WTC11 (cell line): ENCODE data around the gene C2orf49. TPM values are rescaled to one million over a fixed set of nuclear protein-coding genes. Genes with fewer than 3 reads are reported as not detected.

Experiments used
- ATAC-seq: fragments of 200-7000 bp; cut with Tn5 transposase; 2 replicates; pipeline ENCODE4 v1.10.0; 2021; ENCODE audit warnings: mild to moderate bottlenecking, moderate library complexity
- CTCF ChIA-PET: fragments of 300-600 bp; sonication (Branson Sonifier 250); formaldehyde crosslinking; loops from one replicate; lab custom pipeline; 2021; ENCODE audit warnings: antibody characterized with exemption; lab: Charles Lee
- POLR2A ChIA-PET: fragments of 350-600 bp; sonication (Branson Sonifier 250); formaldehyde crosslinking; loops from one replicate; lab custom pipeline; 2021; ENCODE audit warnings: antibody characterized with exemption; lab: Charles Lee
- DNase-seq: peaks from one replicate; pipeline ENCODE4 v3.0.0; 2021; ENCODE audit warnings: low spot score
- H3K27ac Mint-ChIP-seq: 2 replicates; pipeline ENCODE4 v1.8.0; 2021; ENCODE audit warnings: mixed read lengths
- H3K27me3 Mint-ChIP-seq: 2 replicates; pipeline ENCODE4 v1.8.0; 2021; ENCODE audit warnings: low read depth, mild to moderate bottlenecking, moderate library complexity, mixed read lengths
- H3K36me3 Mint-ChIP-seq: 2 replicates; pipeline ENCODE4 v1.8.0; 2021; ENCODE audit warnings: mixed read lengths
- H3K4me1 Mint-ChIP-seq: 2 replicates; pipeline ENCODE4 v1.8.0; 2022; ENCODE audit warnings: mixed read lengths
- H3K4me3 Mint-ChIP-seq: 2 replicates; pipeline ENCODE4 v1.8.0; 2021; ENCODE audit warnings: mild to moderate bottlenecking, moderate library complexity, mixed read lengths
- H3K9me3 Mint-ChIP-seq: 2 replicates; pipeline ENCODE4 v1.8.0; 2021; ENCODE audit warnings: mixed read lengths
- ATF6 ChIP-seq: sonication (generic); formaldehyde crosslinking; IDR thresholded peaks from 2 replicates; pipeline ENCODE4 v1.8.1; 2023; ENCODE audit warnings: mild to moderate bottlenecking, missing genetic modification reagents
- CREB1 ChIP-seq: sonication (generic); formaldehyde crosslinking; IDR thresholded peaks from 2 replicates; pipeline ENCODE4 v1.8.0; 2023; ENCODE audit warnings: mild to moderate bottlenecking, missing genetic modification reagents
- ELF4 ChIP-seq: sonication (generic); formaldehyde crosslinking; IDR thresholded peaks from 2 replicates; pipeline ENCODE4 v1.8.1; 2022; ENCODE audit warnings: low read depth, mild to moderate bottlenecking, moderate library complexity, missing genetic modification reagents
- FOXJ3 ChIP-seq: sonication (generic); formaldehyde crosslinking; IDR thresholded peaks from 2 replicates; pipeline ENCODE4 v1.9.0; 2021; ENCODE audit warnings: missing genetic modification reagents, mild to moderate bottlenecking, borderline replicate concordance
- FOXK1 ChIP-seq: sonication (generic); formaldehyde crosslinking; IDR thresholded peaks from 2 replicates; pipeline ENCODE4 v1.8.0; 2022; ENCODE audit warnings: mild to moderate bottlenecking, moderate library complexity, missing genetic modification reagents
- GABPB1 ChIP-seq: sonication (generic); formaldehyde crosslinking; IDR thresholded peaks from 2 replicates; pipeline ENCODE4 v1.8.1; 2023; ENCODE audit warnings: mild to moderate bottlenecking, missing genetic modification reagents
- HMGA2 ChIP-seq: fragments of 250-450 bp; sonication (Bioruptor Pico); IDR thresholded peaks from 2 replicates; pipeline ENCODE4 v1.4.0; 2021; ENCODE audit warnings: mild to moderate bottlenecking, moderate library complexity
- IRF1 ChIP-seq: sonication (generic); formaldehyde crosslinking; IDR thresholded peaks from 2 replicates; pipeline ENCODE4 v1.8.0; 2023; ENCODE audit warnings: missing genetic modification reagents
- KAT7 ChIP-seq: sonication (generic); formaldehyde crosslinking; IDR thresholded peaks from 2 replicates; pipeline ENCODE4 v1.8.1; 2023; ENCODE audit warnings: missing genetic modification reagents, mild to moderate bottlenecking, borderline replicate concordance
- MLX ChIP-seq: sonication (generic); formaldehyde crosslinking; IDR thresholded peaks from 2 replicates; pipeline ENCODE4 v1.8.1; 2023; ENCODE audit warnings: mild to moderate bottlenecking, missing genetic modification reagents, moderate library complexity
- MYBL2 ChIP-seq: sonication (generic); formaldehyde crosslinking; IDR thresholded peaks from 2 replicates; pipeline ENCODE4 v1.8.1; 2023; ENCODE audit warnings: mild to moderate bottlenecking, moderate library complexity, missing genetic modification reagents
- NFYB ChIP-seq: sonication (generic); formaldehyde crosslinking; conservative IDR thresholded peaks from 2 replicates; pipeline ENCODE4 v1.8.0; 2022; ENCODE audit warnings: low read depth, missing genetic modification reagents
- NR2C2 ChIP-seq: sonication (generic); formaldehyde crosslinking; IDR thresholded peaks from 2 replicates; pipeline ENCODE4 v1.8.0; 2022; ENCODE audit warnings: mild to moderate bottlenecking, missing genetic modification reagents
- SMAD3 ChIP-seq: sonication (generic); formaldehyde crosslinking; IDR thresholded peaks from 2 replicates; pipeline ENCODE4 v1.8.0; 2022; ENCODE audit warnings: missing genetic modification reagents, mild to moderate bottlenecking, borderline replicate concordance
- SP1 ChIP-seq: sonication (generic); formaldehyde crosslinking; conservative IDR thresholded peaks from 2 replicates; pipeline ENCODE4 v1.8.1; 2022; ENCODE audit warnings: missing genetic modification reagents
- TEAD4 ChIP-seq: sonication (generic); formaldehyde crosslinking; IDR thresholded peaks from 2 replicates; pipeline ENCODE4 v1.8.0; 2022; ENCODE audit warnings: mild to moderate bottlenecking, missing genetic modification reagents
- ZNF121 ChIP-seq: sonication (generic); formaldehyde crosslinking; IDR thresholded peaks from 2 replicates; pipeline ENCODE4 v1.8.0; 2023; ENCODE audit warnings: missing genetic modification reagents
- ZNF219 ChIP-seq: sonication (generic); formaldehyde crosslinking; IDR thresholded peaks from 2 replicates; pipeline ENCODE4 v1.8.0; 2023; ENCODE audit warnings: missing genetic modification reagents, mild to moderate bottlenecking, borderline replicate concordance
- ZNF317 ChIP-seq: sonication (generic); formaldehyde crosslinking; IDR thresholded peaks from 2 replicates; pipeline ENCODE4 v1.8.1; 2023; ENCODE audit warnings: low read depth, mild to moderate bottlenecking, moderate library complexity, missing genetic modification reagents, borderline replicate concordance
- ZNF396 ChIP-seq: fragments of 250-450 bp; sonication (Bioruptor Pico); IDR thresholded peaks from 2 replicates; pipeline ENCODE4 v1.8.0; 2021; ENCODE audit warnings: mild to moderate bottlenecking, moderate library complexity, borderline replicate concordance
- ZNF423 ChIP-seq: fragments of 250-450 bp; sonication (Bioruptor Pico); IDR thresholded peaks from 2 replicates; pipeline ENCODE4 v2.1.2; 2022; ENCODE audit warnings: mild to moderate bottlenecking, moderate library complexity
- ZSCAN18 ChIP-seq: fragments of 250-450 bp; sonication (Bioruptor Pico); IDR thresholded peaks from 2 replicates; pipeline ENCODE4 v2.1.2; 2022; ENCODE audit warnings: mild to moderate bottlenecking, moderate library complexity
- total RNA-seq: library from RNA; stranded (reverse); gene quantifications from 3 replicates; pipeline ENCODE4 v1.2.3, GENCODE V29; 2021
- TF ChIP-seq, protein P1 (sequence below): sonication (generic); formaldehyde crosslinking; IDR thresholded peaks from 2 replicates; pipeline ENCODE4 v1.8.0; 2022; ENCODE audit warnings: mild to moderate bottlenecking, missing genetic modification reagents
- TF ChIP-seq, protein P2 (sequence below): sonication (generic); formaldehyde crosslinking; conservative IDR thresholded peaks from 2 replicates; pipeline ENCODE4 v1.8.1; 2023; ENCODE audit warnings: mild to moderate bottlenecking, low read depth, missing genetic modification reagents, moderate library complexity

Gene C2orf49
- total RNA-seq, 1 experiment from 2014 or later: 15.9 TPM

GRCh38 chr2:105362862-105363591 lies 25.7 kb downstream of the C2orf49 start:
- H3K27ac Mint-ChIP-seq: no peak overlapping the region
- ChIA-PET CTCF (no interaction called here), POLR2A (no interaction called here)
- peaks cover 38% of the 10 kb centered on the region for H3K36me3 Mint-ChIP-seq
- H3K27me3 Mint-ChIP-seq: no peaks in the 10 kb centered on the region
- no peak for ATAC-seq
- TF ChIP-seq ZNF423 (CRISPR knock-in tag) (no peak), GABPB1 (CRISPR knock-in tag) (no peak), CREB1 (CRISPR knock-in tag) (no peak), ATF6 (CRISPR knock-in tag) (no peak), ZNF219 (CRISPR knock-in tag) (no peak), HMGA2 (no peak), FOXJ3 (CRISPR knock-in tag) (no peak), TEAD4 (CRISPR knock-in tag) (no peak), IRF1 (CRISPR knock-in tag) (no peak), ZSCAN18 (CRISPR knock-in tag) (no peak)
- TF ChIP-seq, protein P1, sequence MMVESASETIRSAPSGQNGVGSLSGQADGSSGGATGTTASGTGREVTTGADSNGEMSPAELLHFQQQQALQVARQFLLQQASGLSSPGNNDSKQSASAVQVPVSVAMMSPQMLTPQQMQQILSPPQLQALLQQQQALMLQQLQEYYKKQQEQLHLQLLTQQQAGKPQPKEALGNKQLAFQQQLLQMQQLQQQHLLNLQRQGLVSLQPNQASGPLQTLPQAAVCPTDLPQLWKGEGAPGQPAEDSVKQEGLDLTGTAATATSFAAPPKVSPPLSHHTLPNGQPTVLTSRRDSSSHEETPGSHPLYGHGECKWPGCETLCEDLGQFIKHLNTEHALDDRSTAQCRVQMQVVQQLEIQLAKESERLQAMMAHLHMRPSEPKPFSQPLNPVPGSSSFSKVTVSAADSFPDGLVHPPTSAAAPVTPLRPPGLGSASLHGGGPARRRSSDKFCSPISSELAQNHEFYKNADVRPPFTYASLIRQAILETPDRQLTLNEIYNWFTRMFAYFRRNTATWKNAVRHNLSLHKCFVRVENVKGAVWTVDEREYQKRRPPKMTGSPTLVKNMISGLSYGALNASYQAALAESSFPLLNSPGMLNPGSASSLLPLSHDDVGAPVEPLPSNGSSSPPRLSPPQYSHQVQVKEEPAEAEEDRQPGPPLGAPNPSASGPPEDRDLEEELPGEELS: no peak
- H3K4me3 Mint-ChIP-seq: no peak overlapping the region
- no peaks in the 10 kb centered on the region for H3K4me1 Mint-ChIP-seq
- DNase-seq: no peak
- no peaks in the 10 kb centered on the region for H3K9me3 Mint-ChIP-seq

DNA sequence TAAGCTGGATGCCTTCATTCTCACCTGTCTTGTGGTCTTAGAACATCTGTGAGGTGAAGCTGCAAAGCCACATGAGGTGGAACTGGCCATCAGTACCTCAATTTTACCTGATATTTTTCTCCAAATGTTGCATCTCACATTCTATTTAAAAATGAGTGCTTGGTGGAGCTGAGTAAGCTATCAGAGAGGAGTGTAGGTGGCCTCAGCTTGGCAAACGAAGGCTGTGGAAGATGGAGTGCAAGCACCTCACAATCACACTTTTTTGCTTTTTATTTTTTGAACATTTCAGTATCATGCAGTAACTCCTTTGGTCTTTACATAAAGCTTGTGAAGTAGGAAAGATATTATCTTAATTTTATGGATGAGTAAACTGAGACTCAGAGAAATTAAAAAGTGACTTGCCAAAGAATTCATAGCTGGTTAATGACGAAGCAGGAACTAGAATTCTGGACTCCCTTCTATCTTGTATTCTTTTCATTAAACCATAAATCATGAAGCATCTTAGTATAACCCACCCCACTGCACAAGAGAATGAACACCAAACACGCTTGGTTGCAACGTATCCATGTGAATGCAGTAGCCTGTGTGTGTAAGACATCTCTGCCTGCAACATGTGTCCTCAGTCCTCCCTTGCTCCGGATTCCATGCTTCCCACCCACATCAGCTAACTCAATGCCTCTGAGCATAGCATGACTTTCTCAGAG lies 27.2 kb downstream of the C2orf49 start:
- H3K4me3 Mint-ChIP-seq: no peak overlapping the region
- DNase-seq (no peak), ATAC-seq (no peak)
- no peaks in the 10 kb centered on the region for H3K9me3 Mint-ChIP-seq
- no peak overlapping the region for H3K27ac Mint-ChIP-seq
- peaks cover under 1% of the 10 kb centered on the region; the same call in 1 of the 2 replicates for H3K4me1 Mint-ChIP-seq
- ChIA-PET POLR2A (interaction anchor here (0.8 kb wide), 1 partner anchor 32 kb away, joined by 3 read pairs; no protein-coding TSS in a partner anchor), CTCF (no interaction called here)
- peaks cover 35% of the 10 kb centered on the region for H3K36me3 Mint-ChIP-seq
- no peaks in the 10 kb centered on the region for H3K27me3 Mint-ChIP-seq
- TF ChIP-seq, protein P2, sequence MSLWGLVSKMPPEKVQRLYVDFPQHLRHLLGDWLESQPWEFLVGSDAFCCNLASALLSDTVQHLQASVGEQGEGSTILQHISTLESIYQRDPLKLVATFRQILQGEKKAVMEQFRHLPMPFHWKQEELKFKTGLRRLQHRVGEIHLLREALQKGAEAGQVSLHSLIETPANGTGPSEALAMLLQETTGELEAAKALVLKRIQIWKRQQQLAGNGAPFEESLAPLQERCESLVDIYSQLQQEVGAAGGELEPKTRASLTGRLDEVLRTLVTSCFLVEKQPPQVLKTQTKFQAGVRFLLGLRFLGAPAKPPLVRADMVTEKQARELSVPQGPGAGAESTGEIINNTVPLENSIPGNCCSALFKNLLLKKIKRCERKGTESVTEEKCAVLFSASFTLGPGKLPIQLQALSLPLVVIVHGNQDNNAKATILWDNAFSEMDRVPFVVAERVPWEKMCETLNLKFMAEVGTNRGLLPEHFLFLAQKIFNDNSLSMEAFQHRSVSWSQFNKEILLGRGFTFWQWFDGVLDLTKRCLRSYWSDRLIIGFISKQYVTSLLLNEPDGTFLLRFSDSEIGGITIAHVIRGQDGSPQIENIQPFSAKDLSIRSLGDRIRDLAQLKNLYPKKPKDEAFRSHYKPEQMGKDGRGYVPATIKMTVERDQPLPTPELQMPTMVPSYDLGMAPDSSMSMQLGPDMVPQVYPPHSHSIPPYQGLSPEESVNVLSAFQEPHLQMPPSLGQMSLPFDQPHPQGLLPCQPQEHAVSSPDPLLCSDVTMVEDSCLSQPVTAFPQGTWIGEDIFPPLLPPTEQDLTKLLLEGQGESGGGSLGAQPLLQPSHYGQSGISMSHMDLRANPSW (CRISPR knock-in tag): no peak
- TF ChIP-seq NFYB (CRISPR knock-in tag) (no peak), ZNF396 (no peak), FOXK1 (CRISPR knock-in tag) (no peak), ZNF317 (CRISPR knock-in tag) (no peak), NR2C2 (CRISPR knock-in tag) (no peak), MYBL2 (CRISPR knock-in tag) (no peak), ZNF121 (CRISPR knock-in tag) (no peak), MLX (CRISPR knock-in tag) (no peak), KAT7 (CRISPR knock-in tag) (no peak), ZNF423 (CRISPR knock-in tag) (no peak), SMAD3 (no peak), ELF4 (no peak), SP1 (CRISPR knock-in tag) (no peak)
